Left hindlimb (tissue), 1 donor: ENCODE data around the gene NKD1.
"Not testable (repeated sequence)": the region's sequence is repeated elsewhere in the genome, so short reads cannot be mapped to it uniquely, and the experiment has no call there.

Experiments
- DNase-seq: peaks from one replicate; pipeline ENCODE4 v3.0.0-alpha.2; 2018

Gene NKD1, protein sequence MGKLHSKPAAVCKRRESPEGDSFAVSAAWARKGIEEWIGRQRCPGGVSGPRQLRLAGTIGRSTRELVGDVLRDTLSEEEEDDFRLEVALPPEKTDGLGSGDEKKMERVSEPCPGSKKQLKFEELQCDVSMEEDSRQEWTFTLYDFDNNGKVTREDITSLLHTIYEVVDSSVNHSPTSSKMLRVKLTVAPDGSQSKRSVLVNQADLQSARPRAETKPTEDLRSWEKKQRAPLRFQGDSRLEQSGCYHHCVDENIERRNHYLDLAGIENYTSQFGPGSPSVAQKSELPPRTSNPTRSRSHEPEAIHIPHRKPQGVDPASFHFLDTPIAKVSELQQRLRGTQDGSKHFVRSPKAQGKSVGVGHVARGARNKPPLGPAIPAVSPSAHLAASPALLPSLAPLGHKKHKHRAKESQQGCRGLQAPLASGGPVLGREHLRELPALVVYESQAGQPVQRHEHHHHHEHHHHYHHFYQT

GRCh38 chr16:50548125-50548908 lies at the start of gene NKD1:
TSS of gene NKD1 (plus strand) at chr16:50548396. CDS start at chr16:50548554, 158 bp downstream.
- DNase-seq, result peak; percentile 87

DNA sequence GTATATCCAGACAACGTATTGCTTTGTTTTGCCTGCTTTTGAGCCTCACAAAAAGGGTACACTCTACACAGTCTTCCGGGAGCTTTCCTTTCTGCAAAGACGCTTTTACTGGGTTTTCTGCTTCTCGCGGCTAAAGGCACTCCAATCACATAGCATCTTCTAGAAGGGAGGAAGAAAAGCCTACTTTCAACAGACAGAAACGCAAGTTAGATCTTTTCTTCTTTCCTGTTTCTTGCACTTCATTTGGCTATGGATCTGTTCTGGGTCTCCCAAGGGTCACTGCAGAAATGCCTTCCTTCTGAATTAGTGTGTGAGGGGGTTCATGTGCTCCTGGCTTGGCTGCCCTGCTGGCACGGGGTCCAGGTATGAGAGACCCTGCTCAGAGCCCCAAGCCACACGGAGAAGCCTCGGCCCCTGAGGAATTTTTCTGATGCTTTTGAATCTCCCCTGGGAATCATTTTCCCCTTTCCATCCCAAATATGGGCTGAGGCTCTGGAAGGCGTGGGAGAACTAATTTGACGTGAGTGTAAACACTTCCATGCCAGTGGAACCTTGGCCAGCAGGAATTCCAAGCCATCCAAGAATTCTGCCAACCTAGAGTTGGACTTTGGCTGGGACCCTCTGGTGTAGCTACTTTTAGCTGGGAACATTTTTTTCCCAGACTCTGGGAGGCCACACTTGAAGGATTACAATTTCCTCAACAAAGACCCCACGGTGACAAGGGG lies 49.6 kb upstream of the NKD1 start:
- DNase-seq, result no peak

- no peak for DNase-seq
Measured at GRCh38 chr16:50499254-50499653, 48.9 kb upstream of the NKD1 start.

DNA sequence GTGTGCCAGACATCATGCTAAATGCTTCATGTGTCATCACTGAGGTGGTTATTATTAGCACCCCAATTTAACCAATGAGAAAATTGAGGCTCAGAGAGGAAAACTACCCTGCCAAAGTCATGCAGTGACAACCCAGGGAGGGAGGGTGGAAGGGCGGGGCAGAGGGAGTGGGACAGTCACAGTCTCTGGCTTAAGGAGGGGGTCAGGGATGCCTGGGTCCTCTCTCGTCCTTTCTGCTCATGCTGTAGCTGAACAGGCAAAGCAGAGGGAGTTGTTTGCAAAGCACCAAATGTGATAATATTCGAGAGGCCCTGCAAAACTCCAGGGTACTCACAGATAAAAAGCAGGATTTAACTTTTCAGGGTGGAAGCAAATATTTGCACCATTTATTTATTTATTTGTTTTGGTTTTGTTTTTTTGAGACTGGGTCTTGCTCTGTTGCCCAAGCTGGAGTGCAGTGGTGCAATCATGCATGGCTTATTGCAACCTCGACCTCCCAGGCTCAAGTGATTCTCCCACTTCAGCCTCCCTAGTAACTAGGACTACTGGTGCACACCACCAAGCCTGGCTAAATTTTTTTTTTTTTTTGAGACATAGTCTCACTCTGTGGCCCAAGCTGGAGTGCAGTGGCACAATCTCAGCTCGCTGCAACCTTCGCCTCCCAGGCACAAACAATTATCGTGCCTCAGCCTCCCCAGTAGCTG lies 47.9 kb upstream of the NKD1 start:
- no peak for DNase-seq

GRCh38 chr16:50501251-50501650 lies 46.9 kb upstream of the NKD1 start:
- no peak for DNase-seq

DNA sequence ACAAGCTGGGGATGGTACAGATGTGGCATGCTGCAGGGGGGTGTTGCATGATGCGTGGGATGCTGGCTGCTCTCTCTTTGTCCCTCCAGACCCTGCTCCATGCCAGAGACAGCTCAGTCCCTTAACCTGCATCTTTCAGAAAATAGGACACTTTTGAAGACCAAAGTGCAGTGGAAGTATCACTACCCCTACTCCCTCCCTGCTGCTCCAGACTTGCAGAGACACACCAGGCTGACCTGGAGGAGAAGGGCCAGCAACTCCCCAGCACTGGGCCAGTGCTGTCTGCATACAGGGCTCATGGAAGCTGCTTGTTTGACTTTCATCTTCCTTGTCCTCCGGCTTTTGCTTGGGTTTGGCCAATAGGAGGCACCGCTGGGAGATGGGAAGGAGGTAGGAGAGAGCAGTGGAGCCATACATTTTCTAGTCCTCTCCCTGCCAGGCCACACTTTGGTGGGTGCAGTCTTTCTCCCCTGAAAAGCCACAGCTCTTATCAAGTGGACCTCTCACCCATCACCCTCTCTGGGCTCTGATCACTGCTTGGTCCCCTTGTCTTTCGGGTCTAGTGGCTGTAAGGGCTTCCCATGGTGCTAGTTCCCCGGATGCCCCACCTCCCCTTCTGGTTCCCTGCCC lies 46.1 kb upstream of the NKD1 start:
- DNase-seq, result no peak

GRCh38 chr16:50502616-50503011 lies 45.6 kb upstream of the NKD1 start:
- no peak for DNase-seq

GRCh38 chr16:50503868-50504531 lies 44.2 kb upstream of the NKD1 start:
- DNase-seq, result not testable (repeated sequence)

- no peak for DNase-seq
Measured at GRCh38 chr16:50505115-50505514, 43.1 kb upstream of the NKD1 start.

DNA sequence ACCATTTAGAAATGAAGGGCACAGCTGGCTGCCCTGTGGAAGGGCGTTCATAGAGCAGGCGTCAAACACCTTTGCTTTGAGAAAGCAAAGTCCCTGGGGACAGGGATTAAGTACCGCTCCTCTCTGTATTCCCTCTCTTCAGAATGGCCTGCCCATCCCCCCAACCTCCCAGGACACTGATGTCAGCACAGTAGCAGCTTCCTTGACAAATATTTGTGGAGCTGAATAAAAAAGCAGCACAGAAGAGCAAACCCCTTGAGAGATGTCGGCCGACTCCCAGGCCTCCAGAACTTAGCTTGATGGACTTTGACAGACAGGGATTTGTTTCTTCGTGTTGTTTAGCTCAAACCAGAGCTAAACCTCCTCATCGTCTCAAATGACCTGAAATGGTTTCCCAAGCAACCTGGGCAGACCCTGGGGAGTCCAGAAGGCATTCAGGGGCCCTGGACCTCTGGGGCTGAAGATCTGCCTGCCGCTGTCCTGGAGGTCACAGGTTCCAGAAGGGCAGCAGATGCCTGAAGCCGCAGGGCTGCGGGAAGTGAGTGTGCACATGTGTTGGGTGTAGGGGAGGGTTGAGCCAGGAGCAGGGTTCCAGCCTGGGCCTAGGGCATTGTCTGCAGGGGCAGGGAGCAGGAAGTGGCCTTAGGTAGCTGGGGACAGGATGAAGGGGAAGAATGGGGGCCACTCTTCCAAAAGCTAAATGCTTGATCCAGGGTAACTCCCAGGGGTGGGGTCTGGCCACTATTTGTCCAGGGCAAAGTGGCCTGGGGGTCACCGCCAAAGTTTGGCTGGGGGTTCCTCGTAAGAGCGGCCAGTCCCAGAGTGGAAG lies 42.3 kb upstream of the NKD1 start:
- no peak for DNase-seq

DNA sequence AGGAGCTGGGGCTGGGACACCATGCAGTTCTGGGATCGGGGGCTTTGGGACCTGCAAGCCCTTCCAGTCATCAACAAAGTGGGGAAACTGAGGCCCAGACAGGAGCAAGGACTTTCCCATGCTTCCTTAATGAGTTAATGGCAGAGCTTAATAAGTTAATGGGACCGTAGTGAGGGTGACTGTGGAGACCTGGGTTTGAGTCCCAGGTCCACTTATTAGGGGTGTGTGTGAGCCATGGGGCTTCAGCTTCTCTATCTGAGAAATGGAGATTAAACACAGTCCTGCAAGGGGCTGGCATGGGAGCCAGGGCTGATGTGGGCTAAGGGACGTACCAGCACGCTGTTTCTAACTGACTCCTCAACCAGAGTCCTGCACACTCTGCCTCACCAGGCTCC lies 41.7 kb upstream of the NKD1 start:
- DNase-seq, result no peak

- no peak for DNase-seq
Measured at GRCh38 chr16:50507397-50507796, 40.8 kb upstream of the NKD1 start.

GRCh38 chr16:50509521-50510341 lies 38.5 kb upstream of the NKD1 start:
- no peak for DNase-seq

DNA sequence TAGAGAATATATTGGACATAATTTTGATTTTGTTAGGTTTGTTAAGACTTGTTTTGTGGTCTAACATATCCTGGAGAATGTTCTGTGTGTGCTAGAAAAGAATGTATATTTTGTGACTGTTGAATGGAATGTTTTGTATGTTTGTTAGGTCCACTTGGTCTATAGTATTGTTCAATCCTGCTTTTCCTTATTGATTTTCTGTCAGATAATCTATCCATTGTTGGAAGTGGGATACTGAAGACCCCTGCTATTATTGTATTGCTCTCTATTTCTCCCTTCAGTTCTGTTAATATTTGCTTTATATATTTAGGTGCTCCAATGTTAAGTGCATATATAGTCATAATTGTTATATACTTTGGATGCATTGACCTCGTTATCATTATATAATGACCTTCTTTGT lies 33.0 kb upstream of the NKD1 start:
- no peak for DNase-seq

DNA sequence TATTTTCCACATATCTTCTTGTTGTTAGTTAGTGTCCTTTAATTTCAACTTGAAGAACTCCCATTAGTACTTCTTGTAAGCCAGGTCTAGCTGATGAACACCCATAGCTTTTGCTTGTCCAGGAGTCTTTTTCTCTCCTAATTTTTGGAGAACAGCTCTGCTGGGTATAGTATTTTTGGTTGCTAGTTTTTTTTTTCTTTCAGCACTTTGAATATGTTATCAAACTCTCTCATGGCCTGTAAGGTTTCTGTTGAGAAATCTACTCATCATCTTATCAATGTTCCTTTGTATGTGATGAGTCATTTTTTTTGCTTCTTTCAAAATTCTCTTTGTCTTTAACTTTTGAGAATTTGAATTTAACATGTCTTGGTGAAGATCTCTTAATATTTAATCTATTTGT lies 31.8 kb upstream of the NKD1 start:
- DNase-seq, result no peak

GRCh38 chr16:50516890-50517289 lies 31.3 kb upstream of the NKD1 start:
- DNase-seq, result no peak

DNA sequence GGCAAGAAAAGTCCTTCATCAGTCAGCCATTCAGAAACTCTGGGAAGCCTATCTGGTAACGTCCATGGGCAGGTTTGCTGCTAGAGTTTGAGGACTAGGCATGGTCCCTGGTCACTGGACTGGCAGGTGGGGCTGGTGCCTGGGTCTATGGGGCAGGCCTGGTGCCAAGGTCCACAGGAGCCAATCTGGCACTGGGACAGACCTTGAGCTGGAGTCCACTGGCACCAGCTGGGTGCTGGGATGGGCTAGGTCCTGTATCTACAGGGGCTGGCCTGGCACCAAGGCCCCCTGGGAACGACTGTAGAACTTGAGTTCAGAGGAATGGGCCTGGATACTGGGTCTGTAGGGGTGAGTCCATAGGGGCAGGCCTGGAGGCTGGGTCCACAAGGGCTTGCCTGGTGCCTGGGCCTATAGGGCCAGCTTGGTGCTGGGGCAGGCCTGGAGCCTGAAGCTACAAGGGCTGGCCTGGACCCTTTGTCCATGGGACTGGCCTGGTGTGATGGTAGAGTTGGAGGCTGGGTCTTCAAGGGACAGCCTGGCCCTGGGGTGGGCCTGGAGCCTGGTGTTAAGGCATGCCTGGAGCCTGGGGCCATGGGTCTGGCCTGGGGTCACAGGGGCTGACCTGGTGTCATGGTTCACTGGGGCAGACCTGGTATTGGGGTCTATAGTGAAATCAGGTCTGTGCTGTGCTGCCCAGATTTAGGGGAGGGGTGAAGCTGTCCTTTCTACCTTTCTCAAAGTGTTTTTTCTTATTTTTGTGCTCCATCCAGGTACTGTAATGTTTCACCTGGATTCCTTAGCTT lies 30.5 kb upstream of the NKD1 start:
- DNase-seq, result no peak

DNA sequence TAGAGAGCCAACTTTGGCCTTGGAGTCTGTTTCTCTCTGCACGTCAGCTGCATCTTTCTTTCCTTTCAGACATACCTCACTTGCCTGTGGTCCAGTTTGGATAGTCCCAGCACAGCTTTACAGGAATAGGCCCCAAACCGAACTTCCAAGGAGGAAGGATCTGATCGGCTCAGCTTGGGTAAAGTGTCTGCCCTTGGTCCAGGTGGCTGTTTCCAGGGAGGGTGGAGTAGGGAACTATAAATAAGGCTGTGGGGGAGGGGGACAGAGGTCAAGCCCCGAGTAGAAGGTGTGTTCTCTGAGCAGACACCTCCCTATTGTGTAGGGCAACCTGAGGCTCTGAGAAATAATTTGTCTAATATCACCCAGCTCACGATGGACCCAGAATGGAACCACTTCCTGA lies 29.2 kb upstream of the NKD1 start:
- DNase-seq, result no peak

DNA sequence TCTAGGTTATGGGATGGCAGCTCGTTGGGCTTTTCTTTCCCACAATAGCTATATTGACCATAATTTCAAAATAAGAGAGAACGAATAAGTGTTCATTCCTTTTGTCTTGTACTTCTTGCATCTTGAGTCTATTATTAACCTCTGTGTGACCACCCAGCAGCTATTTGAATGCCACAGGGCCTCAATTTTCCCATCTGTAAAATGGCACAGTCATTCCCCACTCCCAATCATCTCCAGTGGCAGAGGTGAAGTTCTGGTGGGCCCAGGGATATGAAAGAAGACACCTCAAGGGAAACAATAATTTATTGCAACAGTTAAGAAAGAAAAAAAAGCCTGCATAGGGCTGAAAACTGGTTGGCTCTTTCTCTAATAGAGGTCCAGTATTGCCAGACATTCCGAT lies 28.6 kb upstream of the NKD1 start:
- no peak for DNase-seq
